Stimulated activated CD4-positive, alpha-beta T cell treated with anti-CD3 and anti-CD28 coated beads, Interleukin-2, amount 100 ng/mL, for 4 hours (primary cell): ENCODE measurements around the gene ZCCHC17.

Experiments
- DNase-seq: peaks from one replicate; pipeline ENCODE4 v3.0.0-alpha.2; 2020; ENCODE audit warnings: low read depth

The ZCCHC17 gene

GRCh38 chr1:31396633-31397351 is 100.0 kb downstream of the ZCCHC17 start:
- no peak for DNase-seq

GRCh38 chr1:31397360-31398095 is 100.7 kb downstream of the ZCCHC17 start:
- DNase-seq = no peak

- DNase-seq = no peak
These were observed 101.4 kb downstream of the ZCCHC17 start for GRCh38 chr1:31398246-31398645.

DNA sequence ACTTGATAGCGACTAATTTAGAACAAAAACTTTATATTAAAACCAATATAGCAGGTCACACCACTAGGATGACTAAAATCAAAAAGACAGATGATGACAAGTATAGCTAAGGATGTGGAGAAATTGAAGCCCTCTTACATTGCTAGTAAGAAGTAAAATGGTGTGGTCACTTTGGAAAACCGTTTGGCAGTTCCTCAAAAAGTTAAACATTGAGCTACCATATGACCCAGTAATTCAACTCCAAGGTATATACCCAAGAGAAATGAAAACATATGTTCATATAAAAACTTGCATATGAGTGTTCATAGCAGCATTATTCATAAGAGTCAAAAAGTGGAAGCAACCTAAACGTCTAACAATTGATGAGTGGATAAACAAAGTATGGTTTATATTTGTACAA is 103.1 kb downstream of the ZCCHC17 start:
- DNase-seq = no peak

GRCh38 chr1:31400393-31400792 is 103.6 kb downstream of the ZCCHC17 start:
- DNase-seq = no peak

- no peak for DNase-seq
These were observed 104.4 kb downstream of the ZCCHC17 start for GRCh38 chr1:31401241-31401640.

GRCh38 chr1:31405578-31406245 is 108.9 kb downstream of the ZCCHC17 start:
- DNase-seq = no peak

GRCh38 chr1:31407029-31407626 is 110.3 kb downstream of the ZCCHC17 start:
- DNase-seq = no peak

DNA sequence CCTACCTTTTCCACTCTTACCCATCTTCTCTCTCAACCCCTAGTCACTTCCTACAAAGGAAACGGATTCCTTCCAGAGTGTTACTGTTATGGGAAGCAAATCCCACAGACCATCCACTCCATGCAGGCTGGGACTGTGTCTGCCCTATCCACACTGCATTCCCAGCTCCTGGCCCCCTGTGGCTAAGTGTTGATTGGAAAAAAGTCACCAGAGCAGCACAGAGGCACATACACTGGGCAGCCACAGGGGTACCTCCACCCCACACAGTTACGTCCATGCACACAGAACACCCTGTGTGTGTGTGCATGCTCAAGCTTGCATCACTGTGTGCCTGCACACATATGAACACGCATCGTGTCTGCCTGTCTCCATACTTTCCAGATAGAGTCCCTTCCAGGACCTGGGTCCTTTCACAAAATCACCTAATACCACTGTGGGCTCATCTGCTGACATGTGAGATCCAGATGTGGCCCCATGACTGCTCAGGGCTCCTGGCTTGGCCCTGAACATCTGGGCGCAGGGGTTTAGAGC is 112.0 kb downstream of the ZCCHC17 start:
- DNase-seq = no peak

GRCh38 chr1:31409946-31410858 is 113.4 kb downstream of the ZCCHC17 start:
- no peak for DNase-seq

DNA sequence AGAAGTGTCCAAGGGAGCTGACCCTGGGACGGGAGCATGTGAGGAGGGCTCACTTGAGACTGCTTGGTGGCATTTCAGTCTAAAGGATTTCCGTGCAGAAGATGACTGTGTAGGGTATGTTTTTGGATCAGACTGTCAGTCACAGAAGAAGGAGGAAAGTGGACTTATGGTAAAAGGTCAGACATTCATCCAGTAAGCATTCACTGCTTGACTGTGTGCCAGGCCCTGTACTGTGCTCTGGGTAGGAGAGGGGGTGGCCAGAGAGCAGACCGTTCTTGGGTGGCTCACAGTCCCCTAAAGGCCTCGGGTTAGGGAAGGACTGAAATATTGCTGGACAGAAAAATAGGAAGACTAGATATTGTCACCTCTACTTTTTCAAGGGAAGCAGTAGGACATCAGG is 114.0 kb downstream of the ZCCHC17 start:
- DNase-seq = no peak

DNA sequence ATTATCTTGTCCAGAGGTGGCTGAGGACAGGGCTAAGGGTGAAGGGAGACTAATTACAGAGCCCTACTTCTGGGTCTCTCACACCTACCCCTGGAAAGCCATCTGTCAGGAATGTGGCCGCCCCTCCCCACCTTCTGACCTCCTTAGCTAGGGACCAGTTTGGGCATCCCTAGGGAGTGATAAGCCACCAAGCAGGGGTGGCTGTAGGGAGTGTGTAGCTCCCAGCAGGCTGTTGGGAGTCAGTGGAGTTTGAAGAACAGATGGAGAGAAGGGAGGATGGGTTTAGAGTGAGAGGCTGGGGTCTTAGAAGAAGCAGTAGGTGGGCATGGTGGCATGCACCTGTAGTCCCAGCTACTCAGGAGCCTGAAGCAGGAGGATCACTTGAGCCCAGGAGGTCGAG is 115.4 kb downstream of the ZCCHC17 start:
- no peak for DNase-seq

DNA sequence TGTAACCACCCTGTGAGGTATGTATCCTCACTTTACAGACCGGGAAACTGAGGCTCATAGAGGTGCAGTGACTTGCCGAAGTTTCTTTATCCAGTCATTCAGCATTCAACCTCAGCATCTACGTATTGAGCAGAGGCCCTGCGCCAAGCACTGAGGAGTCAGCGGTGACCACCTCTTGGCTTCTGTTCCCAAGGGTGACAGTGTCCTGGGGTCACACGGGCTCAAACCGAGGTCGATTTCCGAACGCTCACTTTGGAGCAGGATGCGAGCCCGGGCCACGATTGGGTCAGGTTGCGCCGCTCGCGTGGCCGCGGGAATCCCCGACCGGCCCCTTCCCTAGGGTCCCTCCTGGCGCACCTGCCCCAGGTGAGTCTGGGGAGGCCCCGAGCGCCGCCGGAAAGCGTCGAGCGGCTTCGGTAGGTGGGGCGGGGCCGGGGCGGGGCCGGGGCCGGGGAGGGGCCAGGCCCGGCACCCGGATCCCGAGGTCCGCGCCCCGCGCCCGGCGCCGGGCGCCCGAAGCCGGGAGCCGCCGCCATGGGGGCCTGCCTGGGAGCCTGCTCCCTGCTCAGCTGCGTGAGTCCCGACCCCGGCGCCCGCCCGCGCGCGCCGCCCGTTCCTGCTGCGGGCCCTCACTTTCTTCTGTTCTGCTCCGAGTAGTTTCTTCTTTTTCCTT is 116.0 kb downstream of the ZCCHC17 start, which contains the start of gene SERINC2:
TSS of gene SERINC2 (plus strand) at position 482 of the 673 bp plus-strand sequence. CDS start at position 535, 53 bp downstream.
- no peak for DNase-seq

DNA sequence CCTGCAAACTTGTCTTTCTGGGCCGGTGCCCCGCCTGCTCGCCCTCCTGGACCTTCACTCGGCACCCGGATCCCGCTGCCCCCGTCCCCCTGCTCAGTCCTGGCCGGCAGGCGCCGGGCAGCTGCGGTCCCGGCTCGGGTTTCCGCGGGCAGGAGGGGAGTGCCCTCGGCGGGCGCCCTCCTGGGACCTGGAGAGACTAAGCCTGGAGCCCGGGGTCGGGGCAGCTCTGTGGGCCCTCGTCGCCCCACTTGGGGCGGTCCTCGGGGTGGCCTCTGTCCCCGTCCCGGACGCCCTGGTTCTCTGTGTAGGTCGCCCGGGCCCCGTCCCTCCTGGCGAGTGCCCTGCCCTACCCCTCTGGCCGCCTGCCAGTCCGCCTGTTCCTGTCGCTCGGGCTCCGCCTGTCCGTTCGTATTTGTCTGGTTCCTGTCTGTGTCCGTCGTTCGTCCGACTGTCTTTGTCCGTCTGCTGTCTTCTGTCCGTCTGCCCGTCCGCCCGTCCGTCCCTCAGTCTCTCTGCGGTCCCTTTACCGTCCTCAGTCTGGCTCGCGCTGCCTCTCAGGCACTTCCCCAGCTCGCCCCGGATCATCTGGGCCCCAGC is 116.7 kb downstream of the ZCCHC17 start:
- no peak for DNase-seq
